Stimulated activated CD4-positive, alpha-beta T cell treated with anti-CD3 and anti-CD28 coated beads, Interleukin-2, amount 100 ng/mL, for 4 hours (primary cell): ENCODE measurements around the gene DHRS11.

Source experiments
- DNase-seq: peaks from one replicate; pipeline ENCODE4 v3.0.0-alpha.2; 2020; ENCODE audit warnings: low read depth

DHRS11 gene

DNA sequence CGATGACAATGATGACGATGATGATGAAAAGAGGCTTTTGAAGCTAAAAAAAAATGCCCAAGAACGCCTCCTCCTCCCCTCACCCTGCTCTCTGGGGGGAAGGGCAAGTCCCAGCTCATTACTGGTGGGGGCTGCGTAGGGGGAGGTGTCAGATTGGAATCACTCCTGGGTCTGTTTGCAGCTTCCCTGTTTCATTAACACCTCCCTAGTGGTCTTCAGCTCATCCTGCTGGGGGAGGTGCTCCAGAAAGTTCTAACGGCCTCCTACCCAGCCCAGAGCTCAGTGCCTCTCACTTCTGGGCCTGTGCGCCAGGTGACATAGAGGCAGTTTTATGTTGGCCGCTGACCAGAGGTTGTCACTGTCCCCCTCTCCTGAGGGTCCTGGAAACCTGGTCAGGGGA is 22.4 kb downstream of the DHRS11 start:
- DNase-seq, result no peak

- DNase-seq, result no peak
These were observed 23.3 kb downstream of the DHRS11 start for GRCh38 chr17:36614933-36615332.

DNA sequence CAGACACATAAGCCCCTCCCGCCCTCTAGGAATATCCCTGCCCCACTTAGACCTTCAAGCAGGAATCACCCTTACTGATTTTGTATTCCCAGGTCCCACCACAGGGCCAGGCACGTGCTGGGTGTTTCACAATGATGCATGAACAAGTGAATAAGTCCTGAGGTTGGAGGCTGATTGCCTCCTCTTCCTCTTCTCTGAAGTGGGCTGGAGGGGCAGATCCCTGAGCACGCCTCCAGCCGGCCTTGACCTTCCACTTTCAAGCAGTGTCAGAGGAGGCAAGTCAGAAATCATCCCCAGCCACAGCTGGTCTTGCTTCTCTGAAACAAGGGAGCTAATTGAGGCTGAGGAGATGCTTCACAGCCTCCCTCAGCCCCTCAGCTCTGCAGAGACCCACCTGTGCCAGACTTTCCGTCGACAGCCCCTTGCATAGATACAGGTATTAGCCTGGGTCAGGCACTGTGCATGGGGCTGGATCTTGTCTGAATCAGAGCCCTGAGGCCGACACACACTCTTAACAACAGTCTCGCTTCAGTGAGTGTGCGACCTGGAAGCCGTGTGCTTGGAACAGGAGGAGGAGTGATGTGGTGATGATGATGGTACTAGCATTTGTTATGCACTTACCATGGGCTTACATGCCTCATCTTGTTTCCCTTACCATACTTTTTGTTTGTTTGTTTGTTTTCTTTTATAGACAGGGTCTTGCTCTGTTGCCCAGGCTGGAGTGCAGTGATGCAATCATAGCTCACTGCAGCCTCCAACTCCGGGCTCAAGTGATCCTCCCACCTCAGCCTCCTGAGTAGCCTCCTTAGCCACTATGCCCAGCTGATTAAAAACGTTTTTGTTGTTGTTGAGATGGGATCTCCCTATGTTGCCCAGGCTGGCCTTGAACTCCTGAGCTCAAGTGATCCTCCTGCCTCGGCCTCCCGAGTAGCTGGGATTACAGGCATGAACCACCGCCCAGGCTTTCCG is 24.7 kb downstream of the DHRS11 start:
- DNase-seq, result no peak

GRCh38 chr17:36617773-36618172 is 26.1 kb downstream of the DHRS11 start:
- no peak for DNase-seq

DNA sequence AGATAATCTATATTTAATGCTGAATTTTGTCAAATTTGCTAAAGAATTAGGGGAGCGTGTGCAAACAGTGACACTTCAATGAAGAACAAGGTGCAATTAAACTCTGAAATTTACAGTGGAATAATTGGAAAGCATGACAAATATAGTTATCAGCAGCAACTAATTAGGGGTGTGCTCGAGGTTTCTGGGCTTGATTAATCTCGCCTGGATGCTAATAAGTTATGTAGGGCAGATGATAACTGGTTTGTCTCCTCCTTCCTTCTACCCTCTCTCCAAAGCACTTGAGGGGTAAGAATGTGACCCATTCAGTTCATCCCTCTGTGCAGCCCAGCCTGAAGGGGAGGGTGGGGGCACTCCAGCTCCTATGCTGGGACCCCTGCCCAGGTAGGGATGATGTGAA is 31.6 kb downstream of the DHRS11 start:
- DNase-seq, result no peak

DNA sequence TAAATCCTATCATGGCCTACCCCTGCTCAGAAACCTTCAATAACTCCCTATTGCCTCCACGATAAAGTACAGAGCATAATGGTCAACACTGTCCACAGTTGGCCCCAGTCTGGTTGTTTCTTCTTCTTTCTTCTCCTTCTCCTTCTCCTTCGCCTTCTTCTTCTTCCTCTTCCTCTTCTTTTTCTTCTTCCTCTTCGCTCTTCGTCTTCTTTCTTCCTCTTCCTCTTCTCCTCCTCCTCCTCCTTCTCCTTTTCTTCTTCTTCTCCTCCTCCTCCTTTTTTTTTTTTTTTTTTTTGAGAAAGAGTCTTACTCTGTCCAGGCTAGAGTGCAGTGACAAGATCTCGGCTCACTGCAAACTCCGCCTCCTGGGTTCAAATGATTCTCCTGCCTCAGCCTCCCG is 33.5 kb downstream of the DHRS11 start:
- DNase-seq, result no peak

DNA sequence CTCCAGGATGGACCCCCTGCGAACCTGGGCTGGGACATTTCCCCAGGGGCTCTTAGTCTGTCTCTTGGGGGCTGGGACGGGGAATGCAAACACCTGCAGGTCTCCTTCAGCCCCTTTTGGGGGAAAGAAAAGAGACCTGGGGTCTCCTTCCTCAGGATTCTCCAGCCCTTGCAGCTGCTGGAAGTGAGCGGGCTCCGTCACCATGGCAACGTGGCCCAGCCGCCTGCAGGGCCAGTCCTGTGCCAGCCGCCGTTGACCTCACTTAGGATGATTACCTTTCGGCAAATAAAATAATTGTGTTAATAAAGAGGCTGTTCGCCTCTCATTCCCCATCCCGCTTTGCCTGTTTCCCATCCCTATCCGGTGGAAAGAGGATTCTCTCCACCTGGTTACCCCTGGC is 35.4 kb downstream of the DHRS11 start:
- DNase-seq, result no peak

DNA sequence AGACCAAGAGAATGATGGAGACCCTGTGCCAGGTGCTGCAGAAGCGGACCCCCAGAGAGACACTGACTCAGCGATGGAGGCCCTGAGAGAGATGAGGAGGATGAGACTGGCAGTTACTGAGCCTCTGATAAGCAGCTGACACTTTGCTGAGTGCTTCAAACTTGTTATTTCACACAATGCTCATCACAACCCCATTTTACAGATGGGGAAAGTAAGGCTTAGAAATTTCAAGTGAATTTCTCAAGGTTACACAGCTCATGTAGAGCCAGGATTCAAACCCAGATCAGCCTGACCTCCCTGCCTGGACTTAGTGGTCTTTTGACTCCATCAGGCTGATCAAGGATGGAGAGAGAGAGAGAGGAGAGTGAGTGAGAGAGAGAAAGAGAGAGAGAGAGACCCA is 36.9 kb downstream of the DHRS11 start:
- no peak for DNase-seq

DNA sequence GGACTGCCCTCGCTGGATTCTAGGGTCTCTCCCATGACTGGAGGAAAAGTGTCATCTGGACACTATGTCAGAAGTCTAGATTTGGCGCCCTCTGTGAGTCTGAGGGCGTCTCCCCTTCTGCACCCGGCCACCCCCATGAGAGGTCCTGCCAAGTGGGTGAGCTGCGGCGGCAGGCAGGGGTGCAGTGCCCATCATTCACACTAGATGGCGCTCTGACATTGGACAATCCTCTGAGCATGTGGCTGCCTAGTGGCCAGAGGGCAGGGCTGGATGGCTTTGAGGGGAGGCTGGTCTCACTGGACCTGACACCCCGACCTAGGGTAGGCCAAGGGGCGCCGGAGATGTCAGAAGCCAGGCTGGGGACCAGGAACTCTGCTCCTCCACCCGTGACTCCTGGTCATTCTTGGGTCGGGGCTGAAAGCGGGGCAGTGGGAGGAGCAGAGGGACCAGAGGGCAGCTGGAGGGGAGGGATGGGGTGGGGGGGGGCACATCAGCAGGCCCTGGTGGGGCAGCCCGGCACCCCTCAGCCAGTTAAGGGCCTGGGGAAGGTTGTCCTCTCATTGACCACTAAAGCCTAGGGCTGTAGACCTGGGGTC is 37.7 kb downstream of the DHRS11 start:
- DNase-seq, result peak; percentile 64

GRCh38 chr17:36629970-36630502 is 38.4 kb downstream of the DHRS11 start:
- DNase-seq, result no peak

DNA sequence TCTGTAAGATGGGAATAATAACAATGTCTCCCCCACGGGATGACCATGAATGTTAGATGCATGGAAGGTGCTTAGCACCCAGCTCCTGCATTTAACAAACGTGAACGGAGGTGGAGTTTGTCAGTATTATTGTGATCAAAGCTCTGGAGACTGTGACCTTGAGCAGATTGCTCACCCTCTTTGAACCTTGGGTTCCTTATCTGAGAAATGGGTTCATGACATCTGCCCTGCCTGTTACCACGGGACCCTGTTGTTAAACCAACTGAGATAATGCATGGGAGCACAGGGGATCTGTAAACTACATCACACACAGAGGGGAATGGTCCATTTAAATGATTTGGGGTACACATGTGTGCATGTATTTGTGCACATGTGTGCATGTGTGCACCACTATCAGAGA is 39.3 kb downstream of the DHRS11 start:
- DNase-seq, result no peak

DNA sequence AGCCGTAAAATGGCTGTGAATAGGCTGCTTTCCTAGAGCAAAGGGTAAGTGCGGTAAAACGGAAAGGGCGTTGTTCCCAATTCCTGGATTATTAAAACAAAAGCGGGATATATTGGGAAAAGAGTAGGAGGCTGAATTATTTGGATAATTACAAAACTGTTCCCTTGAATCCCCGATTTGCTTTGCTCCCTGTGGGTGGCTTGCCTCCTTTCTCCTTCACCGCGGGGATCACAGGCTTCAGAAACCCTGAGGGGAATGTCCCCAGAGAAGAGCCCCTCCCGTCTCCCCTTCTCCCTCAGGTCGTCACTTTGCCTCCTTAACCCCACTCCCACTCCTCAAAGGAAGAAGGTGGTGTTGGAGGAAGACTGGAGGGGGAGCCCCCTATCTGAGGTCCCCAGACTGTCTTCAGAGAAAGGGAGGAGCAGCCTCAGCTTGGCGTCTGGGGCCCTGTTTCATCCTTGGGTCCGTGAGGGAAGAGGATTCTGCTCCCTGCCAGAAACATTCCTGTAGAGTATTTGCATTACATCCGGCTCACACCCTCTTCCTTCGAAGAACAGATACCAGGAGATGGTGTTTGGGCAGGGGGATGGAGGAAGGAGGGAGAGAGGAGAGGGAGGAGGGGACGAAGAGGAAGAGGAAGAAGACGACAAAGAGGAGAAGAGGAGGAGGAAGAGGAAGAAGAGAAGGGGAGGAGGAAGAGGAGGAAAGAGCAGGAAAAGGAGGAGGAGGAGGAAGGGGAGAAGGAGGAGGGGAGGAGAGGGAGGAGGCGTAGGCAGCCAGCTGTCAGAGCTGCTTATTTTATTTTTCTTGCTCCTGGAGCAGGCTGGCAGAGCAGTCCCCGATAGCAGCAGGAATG is 41.5 kb downstream of the DHRS11 start:
- no peak for DNase-seq

- DNase-seq, result no peak
These were observed 48.7 kb downstream of the DHRS11 start for GRCh38 chr17:36640346-36640745.

DNA sequence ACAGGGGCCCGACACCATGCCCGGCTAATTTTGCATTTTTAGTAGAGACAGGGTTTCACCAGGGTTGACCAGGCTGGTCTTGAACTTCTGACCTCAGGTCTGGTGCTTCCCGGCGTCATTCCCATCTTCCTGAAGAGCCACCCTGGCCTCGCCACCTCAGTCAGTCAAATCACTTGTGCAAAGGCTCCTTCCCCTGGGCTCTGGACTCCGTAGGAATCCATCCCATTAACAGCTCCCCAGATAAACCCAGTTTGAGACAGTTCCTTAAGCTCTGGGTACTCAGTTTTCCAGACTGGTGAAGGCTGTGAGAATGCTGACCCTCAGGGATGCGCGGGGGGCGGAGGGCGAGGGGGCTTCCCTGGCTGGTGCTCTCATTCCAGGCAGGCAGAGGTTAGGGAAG is 49.2 kb downstream of the DHRS11 start:
- DNase-seq, result no peak

DNA sequence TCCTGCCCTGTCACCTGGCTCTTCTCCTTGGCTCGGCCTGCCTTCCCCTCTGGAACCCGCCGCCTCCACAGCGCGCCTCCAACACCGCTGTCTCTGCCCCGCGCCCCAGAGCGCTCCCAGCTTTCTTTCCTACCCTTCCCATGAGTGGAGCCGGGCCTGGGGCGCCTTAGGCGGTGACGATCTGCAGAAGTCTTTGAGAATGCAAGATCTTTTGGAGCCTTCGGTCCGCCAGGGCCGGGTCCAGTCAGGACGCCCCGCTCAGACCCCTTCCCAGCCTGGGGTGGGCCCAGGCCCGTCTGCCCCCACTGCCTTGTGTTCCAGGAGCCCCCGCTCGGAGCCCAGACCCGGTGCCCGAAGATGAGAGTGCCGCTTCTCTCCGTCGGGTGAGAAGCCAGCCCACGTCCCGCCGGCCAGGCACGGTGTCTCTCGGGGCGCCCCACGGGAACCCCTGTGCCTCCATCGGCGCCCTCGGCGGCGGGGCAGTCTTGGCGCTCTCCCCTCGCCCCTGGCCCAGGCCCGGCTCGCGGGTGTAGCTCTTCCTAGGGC is 49.7 kb downstream of the DHRS11 start:
- DNase-seq, result no peak

DNA sequence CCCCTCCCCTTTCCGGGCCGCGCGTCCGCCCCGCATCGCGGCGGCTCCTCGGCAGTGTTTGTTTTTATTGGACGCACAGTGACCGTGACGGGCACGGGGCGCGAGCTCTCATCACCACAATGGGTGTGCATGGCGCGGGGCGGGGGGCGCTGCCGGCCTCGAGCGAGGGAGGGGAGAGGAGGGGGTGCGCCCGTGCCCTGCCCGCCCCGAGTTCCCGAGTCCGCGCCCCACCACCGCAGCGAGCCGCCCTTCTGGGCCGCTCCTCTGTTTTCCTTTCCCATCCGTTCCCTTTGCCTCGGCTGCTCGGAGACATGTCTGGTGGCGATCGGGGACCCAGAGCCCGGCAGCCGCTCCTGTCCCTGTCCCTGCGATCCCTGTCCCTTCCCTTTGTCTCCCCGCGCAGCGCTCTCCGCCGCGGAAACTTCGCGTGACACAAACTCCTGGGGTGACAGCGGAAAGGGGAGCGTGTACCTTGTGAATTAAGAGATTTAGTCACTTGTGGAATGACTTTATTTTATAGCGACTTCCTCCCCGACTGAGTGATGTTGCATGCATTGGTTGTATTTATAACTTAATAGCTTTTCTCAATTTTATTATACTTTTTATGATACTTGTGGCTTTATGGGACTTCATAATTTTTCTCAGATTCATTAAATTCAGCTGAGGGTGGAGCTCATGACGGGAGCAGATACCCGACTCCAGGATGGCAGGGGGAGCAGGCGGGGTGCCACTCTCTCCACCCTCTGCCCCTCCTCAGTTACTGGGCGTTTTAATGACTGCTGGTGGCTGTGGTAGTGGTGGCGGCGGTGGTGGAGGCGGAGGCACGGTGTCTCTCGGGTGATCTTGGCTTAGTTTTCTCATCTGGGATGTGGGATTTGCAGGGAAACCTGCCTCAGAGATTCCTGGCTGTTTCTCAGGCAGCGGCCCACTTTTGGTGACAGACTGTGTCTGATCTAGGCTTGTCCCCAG is 50.5 kb downstream of the DHRS11 start:
- no peak for DNase-seq

DNA sequence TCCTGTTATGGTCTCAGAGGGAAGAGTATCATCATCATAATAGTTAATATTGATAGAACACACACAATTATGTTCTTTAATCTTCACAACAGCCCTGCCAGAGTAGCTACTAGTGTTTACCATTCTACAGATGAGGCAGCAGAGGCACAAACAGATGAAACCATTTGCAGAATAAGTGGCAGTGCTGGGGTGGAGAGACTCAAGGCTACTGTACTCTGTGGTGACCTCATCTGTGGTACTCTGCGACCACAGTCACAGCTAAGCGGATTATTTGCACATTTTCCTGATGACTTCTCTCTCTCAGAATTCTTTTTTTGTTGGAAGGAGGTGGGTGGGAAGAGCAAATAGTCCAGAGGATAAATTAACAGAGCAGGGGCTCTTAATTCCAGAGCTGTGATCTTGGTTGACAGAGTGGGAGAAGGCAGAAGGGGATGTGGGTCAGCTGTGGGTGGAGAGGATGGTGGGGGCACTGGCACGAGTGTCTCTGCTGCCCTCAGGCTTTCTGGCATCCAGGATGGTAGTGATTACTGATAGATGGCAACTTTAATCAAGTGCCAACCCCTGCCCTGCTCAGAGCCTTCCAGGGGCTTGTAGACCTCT is 51.5 kb downstream of the DHRS11 start:
- no peak for DNase-seq

DNA sequence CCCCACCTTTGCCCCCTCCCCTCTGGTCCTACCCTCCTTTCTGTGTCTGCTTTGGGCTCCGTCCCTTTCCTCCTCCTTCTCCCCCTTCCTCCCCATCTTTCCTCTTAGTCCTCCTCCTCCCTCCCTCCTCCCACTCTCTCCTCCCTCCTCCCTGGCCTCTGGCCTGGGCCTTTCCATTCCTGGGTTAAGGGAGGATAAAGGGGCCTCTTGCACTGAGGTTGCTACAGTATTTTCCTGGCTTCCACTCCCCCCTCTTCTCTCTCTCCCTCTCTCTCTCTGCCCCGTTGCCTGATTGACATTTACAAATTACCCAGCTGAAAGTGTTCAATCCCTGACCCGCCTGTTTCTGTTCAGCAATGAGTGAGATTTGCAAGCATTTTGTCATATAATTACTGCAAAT is 53.7 kb downstream of the DHRS11 start:
- no peak for DNase-seq

DNA sequence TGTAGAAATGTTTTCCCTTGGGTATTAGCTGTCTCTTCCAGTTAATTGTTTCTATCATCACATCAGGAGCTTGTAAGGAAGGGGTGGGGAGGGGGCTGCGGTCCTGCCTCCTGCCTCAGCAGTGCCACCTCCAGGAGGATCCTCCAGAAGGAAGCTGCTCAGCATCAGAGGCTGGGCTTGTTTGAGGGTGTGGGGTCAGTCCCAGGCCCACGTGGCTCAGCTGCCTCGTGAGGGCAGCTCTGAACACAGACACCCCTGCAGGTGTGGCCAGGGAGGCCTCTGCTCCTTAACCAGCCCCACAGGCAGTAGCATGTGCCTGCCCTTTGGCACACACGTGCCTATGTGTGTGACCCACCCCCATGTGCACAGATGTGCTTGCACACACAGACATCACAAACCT is 56.0 kb downstream of the DHRS11 start:
- no peak for DNase-seq

GRCh38 chr17:36650096-36650775 is 58.6 kb downstream of the DHRS11 start:
- no peak for DNase-seq
